Colon (tissue), 2 donors: ENCODE data around the gene PDCD7.
"Not testable (repeated sequence)": the region's sequence is repeated elsewhere in the genome, so short reads cannot be mapped to it uniquely, and the experiment has no call there.

ENCODE experiments used
- FAIRE-seq: peaks from 2 replicates; lab custom pipeline; 2012; peaks lifted over from hg19 to GRCh38; lab: Jason Lieb, UNC
- donor health status: control.
- donor health status: control.

The PDCD7 gene

GRCh38 chr15:65115542-65115941, 18.1 kb downstream of the PDCD7 start:
- no peak for FAIRE-seq

GRCh38 chr15:65115086-65115485, 18.5 kb downstream of the PDCD7 start, which contains the start of gene UBAP1L:
Gene UBAP1L (minus strand): TSS chr15:65115200. CDS start chr15:65106215, 8,985 bp downstream.
- FAIRE-seq, result no peak

GRCh38 chr15:65110676-65111292, 22.8 kb downstream of the PDCD7 start:
- FAIRE-seq, result no peak

GRCh38 chr15:65106011-65106590, 27.5 kb downstream of the PDCD7 start:
- FAIRE-seq, result no peak

GRCh38 chr15:65105038-65105437, 28.6 kb downstream of the PDCD7 start:
- no peak for FAIRE-seq

- FAIRE-seq, result no peak
These were observed 30.7 kb downstream of the PDCD7 start for GRCh38 chr15:65102912-65103311.

- FAIRE-seq, result no peak
These were observed 31.5 kb downstream of the PDCD7 start for GRCh38 chr15:65101891-65102708.

- no peak for FAIRE-seq
These were observed 32.2 kb downstream of the PDCD7 start for GRCh38 chr15:65101411-65101890.

- no peak for FAIRE-seq
These were observed 33.2 kb downstream of the PDCD7 start for GRCh38 chr15:65100442-65100841.

GRCh38 chr15:65099801-65100200, 33.8 kb downstream of the PDCD7 start:
- not testable (repeated sequence) for FAIRE-seq

GRCh38 chr15:65099336-65099735, 34.3 kb downstream of the PDCD7 start:
- FAIRE-seq, result no peak

- FAIRE-seq, result no peak
These were observed 35.9 kb downstream of the PDCD7 start for GRCh38 chr15:65097651-65098263.

GRCh38 chr15:65096481-65097385, 36.9 kb downstream of the PDCD7 start:
- no peak for FAIRE-seq

- no peak for FAIRE-seq
These were observed 37.9 kb downstream of the PDCD7 start for GRCh38 chr15:65095747-65096104.

GRCh38 chr15:65095011-65095746, 38.4 kb downstream of the PDCD7 start:
- no peak for FAIRE-seq

- FAIRE-seq, result no peak
These were observed 39.2 kb downstream of the PDCD7 start for GRCh38 chr15:65094294-65094995.

- not testable (repeated sequence) for FAIRE-seq
These were observed 39.8 kb downstream of the PDCD7 start for GRCh38 chr15:65093793-65094170.

- FAIRE-seq, result no peak
These were observed 40.5 kb downstream of the PDCD7 start for GRCh38 chr15:65092911-65093792.
